ENCODE measurements around the gene MAN2B2. TPM values are rescaled to one million over a fixed set of nuclear protein-coding genes. Genes with fewer than 3 reads are reported as not detected.
A peak's percentile ranks its signal among the peaks of the same experiment; 100 is the strongest.

Gene MAN2B2
- total and polyA plus RNA-seq, 2 of the 4 experiments (the other 2 are of a cell fraction) = 13.4 to 34.1 TPM

DNA sequence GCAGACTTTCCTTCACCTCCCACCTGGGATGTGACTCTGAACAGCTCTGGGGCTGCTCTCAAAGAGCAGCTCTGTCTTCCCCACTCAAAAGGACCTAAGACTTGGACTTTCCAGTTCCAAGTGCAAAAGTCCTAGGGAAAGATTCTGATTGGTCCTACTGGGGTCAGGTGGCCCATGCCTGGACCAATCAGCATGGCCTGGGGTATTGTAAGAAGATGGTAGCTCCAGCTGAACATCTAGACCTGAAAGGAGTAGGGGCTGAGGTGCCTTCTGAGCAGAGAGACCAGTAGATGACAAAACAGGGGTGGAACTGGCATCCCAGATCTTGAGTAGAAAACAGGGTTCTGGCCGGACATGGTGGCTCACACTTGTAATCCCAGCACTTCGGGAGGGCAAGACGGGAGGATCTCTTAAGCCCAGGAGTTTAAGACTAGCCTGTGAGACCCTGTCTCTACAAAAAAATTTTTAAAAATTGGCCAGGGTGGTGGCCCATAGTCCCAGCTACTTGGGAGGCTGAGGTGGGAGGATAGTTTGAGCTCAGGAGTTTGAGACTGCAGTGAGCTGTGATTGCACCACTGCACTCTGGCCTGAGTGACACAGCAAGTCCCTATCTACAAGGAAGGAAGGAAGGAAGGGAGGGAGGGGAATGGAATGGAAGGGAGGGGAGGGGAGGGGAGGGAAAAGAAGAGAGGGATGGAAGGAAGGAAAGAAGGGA is 38.1 kb downstream of the MAN2B2 start:
- Histone ChIP-seq H3K4me3 (ENCODE audit: insufficient read depth, low read depth, low read length) (no peak overlapping the region), H2BK5ac (ENCODE audit: low read depth, low read length, poor library complexity, severe bottlenecking) (no peak overlapping the region), H2BK15ac (ENCODE audit: low read depth, low read length) (no peak overlapping the region), H4K91ac (ENCODE audit: insufficient read depth, low read depth, low read length) (no peak overlapping the region), H2AK9ac (replicated peaks; ENCODE audit: low read depth, low read length, poor library complexity) (peak overlapping the region; percentile 7), H2AFZ (replicated peaks; ENCODE audit: low read length, poor library complexity) (no peak overlapping the region), H3K56ac (ENCODE audit: extremely low read depth, insufficient read depth, low read length) (no peak overlapping the region), H3K4me1 (ENCODE audit: control insufficient read depth, insufficient read depth, low read length) (no peaks in the 10 kb centered on the region), H2AK5ac (ENCODE audit: low read depth, low read length) (no peak overlapping the region), H3K18ac (ENCODE audit: low read depth, low read length) (no peak overlapping the region), H3K27me3 (ENCODE audit: control insufficient read depth, insufficient read depth, low read length) (no peaks in the 10 kb centered on the region), H4K20me1 (ENCODE audit: insufficient read depth, low read length) (no peaks in the 10 kb centered on the region), H3K14ac (replicated peaks; ENCODE audit: low read depth, low read length) (no peak overlapping the region), H3K4ac (ENCODE audit: low read depth, low read length) (no peak overlapping the region), H3K9me3 (ENCODE audit: control insufficient read depth, insufficient read depth, low read length) (no peaks in the 10 kb centered on the region), H3K36me3 (ENCODE audit: control insufficient read depth, insufficient read depth, low read length) (peaks cover 55% of the 10 kb centered on the region), H4K8ac (ENCODE audit: low read depth in 2 of 2, low read length in 2 of 2) (no peak overlapping the region), H3K9me1 (ENCODE audit: insufficient read depth, low read length) (no peaks in the 10 kb centered on the region; the same call in 1 of the 2 replicates), H3K23ac (ENCODE audit: low read depth, low read length) (no peak overlapping the region), H2BK20ac (ENCODE audit: low read depth, low read length) (no peak overlapping the region), H3K79me1 (ENCODE audit: low read depth in 1 of 2, low read length in 2 of 2) (no peaks in the 10 kb centered on the region), H3K27ac (ENCODE audit: insufficient read depth, low read length) (no peak overlapping the region), H2BK120ac (ENCODE audit: low read depth, low read length) (no peak overlapping the region), H4K5ac (ENCODE audit: low read depth, low read length) (no peak overlapping the region), H3K9ac (ENCODE audit: low read depth, low read length) (no peak overlapping the region), H3K4me2 (ENCODE audit: low read depth, low read length) (no peak overlapping the region)
- ChIA-PET POLR2A (ENCODE audit: unreplicated experiment) (no interaction called here), CTCF (no interaction called here)
- ATAC-seq (ENCODE audit: low read depth) (no peak), DNase-seq (no peak)
- intact Hi-C loops (cut with micrococcal nuclease) = no loop called here
- dilution Hi-C loops (cut with HindIII; ENCODE audit: low sequenced_read_pairs, unreplicated experiment) = no loop called here
- BruUV-seq (replicated peaks) = no TSS peak
- TF ChIP-seq, protein P1, sequence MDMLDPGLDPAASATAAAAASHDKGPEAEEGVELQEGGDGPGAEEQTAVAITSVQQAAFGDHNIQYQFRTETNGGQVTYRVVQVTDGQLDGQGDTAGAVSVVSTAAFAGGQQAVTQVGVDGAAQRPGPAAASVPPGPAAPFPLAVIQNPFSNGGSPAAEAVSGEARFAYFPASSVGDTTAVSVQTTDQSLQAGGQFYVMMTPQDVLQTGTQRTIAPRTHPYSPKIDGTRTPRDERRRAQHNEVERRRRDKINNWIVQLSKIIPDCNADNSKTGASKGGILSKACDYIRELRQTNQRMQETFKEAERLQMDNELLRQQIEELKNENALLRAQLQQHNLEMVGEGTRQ (IDR thresholded peaks at IDR 0.05; ENCODE audit: low read depth, low read length) = peak; percentile 81
- no peak for TF ChIP-seq POLR2A (IDR thresholded peaks at IDR 0.05; ENCODE audit: low read depth, low read length)
- TF ChIP-seq, protein P2, sequence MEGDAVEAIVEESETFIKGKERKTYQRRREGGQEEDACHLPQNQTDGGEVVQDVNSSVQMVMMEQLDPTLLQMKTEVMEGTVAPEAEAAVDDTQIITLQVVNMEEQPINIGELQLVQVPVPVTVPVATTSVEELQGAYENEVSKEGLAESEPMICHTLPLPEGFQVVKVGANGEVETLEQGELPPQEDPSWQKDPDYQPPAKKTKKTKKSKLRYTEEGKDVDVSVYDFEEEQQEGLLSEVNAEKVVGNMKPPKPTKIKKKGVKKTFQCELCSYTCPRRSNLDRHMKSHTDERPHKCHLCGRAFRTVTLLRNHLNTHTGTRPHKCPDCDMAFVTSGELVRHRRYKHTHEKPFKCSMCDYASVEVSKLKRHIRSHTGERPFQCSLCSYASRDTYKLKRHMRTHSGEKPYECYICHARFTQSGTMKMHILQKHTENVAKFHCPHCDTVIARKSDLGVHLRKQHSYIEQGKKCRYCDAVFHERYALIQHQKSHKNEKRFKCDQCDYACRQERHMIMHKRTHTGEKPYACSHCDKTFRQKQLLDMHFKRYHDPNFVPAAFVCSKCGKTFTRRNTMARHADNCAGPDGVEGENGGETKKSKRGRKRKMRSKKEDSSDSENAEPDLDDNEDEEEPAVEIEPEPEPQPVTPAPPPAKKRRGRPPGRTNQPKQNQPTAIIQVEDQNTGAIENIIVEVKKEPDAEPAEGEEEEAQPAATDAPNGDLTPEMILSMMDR (conservative IDR thresholded peaks at IDR 0.05; ENCODE audit: low read depth, low read length) = no peak
- TF ChIP-seq MAFK (IDR thresholded peaks at IDR 0.05; ENCODE audit: low read depth, low read length) = no peak
- TF ChIP-seq, protein P3, sequence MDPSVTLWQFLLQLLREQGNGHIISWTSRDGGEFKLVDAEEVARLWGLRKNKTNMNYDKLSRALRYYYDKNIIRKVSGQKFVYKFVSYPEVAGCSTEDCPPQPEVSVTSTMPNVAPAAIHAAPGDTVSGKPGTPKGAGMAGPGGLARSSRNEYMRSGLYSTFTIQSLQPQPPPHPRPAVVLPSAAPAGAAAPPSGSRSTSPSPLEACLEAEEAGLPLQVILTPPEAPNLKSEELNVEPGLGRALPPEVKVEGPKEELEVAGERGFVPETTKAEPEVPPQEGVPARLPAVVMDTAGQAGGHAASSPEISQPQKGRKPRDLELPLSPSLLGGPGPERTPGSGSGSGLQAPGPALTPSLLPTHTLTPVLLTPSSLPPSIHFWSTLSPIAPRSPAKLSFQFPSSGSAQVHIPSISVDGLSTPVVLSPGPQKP (IDR thresholded peaks at IDR 0.05; ENCODE audit: borderline replicate concordance, low read depth, low read length) = no peak
- TF ChIP-seq NFE2L2 (IDR thresholded peaks at IDR 0.05; ENCODE audit: low read depth, low read length) = no peak
- 95% methylated on average over 3 of the region's 3 CpGs; no CpG with 5 or more reads in 1 of the 2 experiments for WGBS, 2 experiments (ENCODE audit: extremely low coverage in 2 of 2, insufficient read length in 1 of 2)
- in situ Hi-C loops (cut with MboI; ENCODE audit: low sequenced_read_pairs) = no loop called here

Measured in IMR-90 (cell line).